Stimulated activated CD4-positive, alpha-beta T cell treated with anti-CD3 and anti-CD28 coated beads, TNF-alpha, amount 100 ng/mL, for 4 hours (primary cell): ENCODE results near the gene RASL10B.

ENCODE experiments used
- DNase-seq, 3 experiments: peaks; one replicate each; pipeline ENCODE4 v3.0.0-alpha.2; 2020; ENCODE audit warnings: low read depth in 3 of 3

Gene RASL10B

GRCh38 chr17:35716897-35717465, 14.5 kb upstream of the RASL10B start:
- no peak for DNase-seq

- no peak for DNase-seq
Observed at GRCh38 chr17:35717475-35717874, 14.0 kb upstream of the RASL10B start.

- no peak for DNase-seq
Observed at GRCh38 chr17:35723735-35724134, 7.7 kb upstream of the RASL10B start.

- no peak for DNase-seq
Observed at GRCh38 chr17:35725058-35725457, 6.4 kb upstream of the RASL10B start.

- DNase-seq, result no peak
Observed at GRCh38 chr17:35725802-35726126, 5.7 kb upstream of the RASL10B start.

- no peak for DNase-seq
Observed at GRCh38 chr17:35726127-35726952, 5.1 kb upstream of the RASL10B start.

GRCh38 chr17:35726953-35727460, 4.4 kb upstream of the RASL10B start:
- no peak for DNase-seq

- no peak for DNase-seq
Observed at GRCh38 chr17:35727635-35728034, 3.8 kb upstream of the RASL10B start.

GRCh38 chr17:35728551-35728950, 2.9 kb upstream of the RASL10B start:
- no peak for DNase-seq

- DNase-seq, result no peak
Observed at GRCh38 chr17:35729405-35729833, 2.0 kb upstream of the RASL10B start.

- no peak for DNase-seq
Observed at GRCh38 chr17:35730400-35731005, 936 bp upstream of the RASL10B start.

GRCh38 chr17:35731917-35732805, 722 bp downstream of the RASL10B start:
- no peak for DNase-seq

- DNase-seq, result no peak
Observed at GRCh38 chr17:35732806-35733136, 1.3 kb downstream of the RASL10B start.

GRCh38 chr17:35733366-35733765, 1.9 kb downstream of the RASL10B start:
- no peak for DNase-seq

- no peak for DNase-seq
Observed at GRCh38 chr17:35734396-35734795, 3.0 kb downstream of the RASL10B start.

GRCh38 chr17:35735036-35735805, 3.8 kb downstream of the RASL10B start:
- no peak for DNase-seq

GRCh38 chr17:35736236-35736635, 4.8 kb downstream of the RASL10B start:
- DNase-seq, result no peak

GRCh38 chr17:35738519-35739133, 7.2 kb downstream of the RASL10B start:
- no peak for DNase-seq

GRCh38 chr17:35740216-35740615, 8.8 kb downstream of the RASL10B start:
- no peak for DNase-seq

- DNase-seq, result no peak
Observed at GRCh38 chr17:35740997-35741931, 9.8 kb downstream of the RASL10B start.
